ENCODE measurements around the gene ZNF202.

DNA sequence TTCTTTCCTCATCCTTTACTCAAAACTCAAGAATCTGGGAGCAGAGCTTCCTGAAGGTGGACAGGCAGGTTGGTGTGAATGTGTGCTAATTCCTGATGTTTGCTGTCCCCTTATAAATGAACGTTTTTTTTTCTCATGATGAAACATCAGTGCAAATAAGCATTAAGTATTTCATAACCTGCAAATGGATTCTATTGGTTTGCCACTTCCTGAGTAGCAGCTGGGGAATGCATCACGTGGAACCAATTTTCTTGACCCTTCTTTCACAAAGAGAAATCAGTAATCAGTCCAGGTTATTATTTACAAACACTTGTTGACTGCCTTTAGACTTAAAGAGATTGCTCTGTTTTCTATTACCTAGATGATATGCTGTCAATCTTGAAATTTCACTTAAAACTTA lies 46.9 kb downstream of the ZNF202 start:
- TF ChIP-seq, protein P1, sequence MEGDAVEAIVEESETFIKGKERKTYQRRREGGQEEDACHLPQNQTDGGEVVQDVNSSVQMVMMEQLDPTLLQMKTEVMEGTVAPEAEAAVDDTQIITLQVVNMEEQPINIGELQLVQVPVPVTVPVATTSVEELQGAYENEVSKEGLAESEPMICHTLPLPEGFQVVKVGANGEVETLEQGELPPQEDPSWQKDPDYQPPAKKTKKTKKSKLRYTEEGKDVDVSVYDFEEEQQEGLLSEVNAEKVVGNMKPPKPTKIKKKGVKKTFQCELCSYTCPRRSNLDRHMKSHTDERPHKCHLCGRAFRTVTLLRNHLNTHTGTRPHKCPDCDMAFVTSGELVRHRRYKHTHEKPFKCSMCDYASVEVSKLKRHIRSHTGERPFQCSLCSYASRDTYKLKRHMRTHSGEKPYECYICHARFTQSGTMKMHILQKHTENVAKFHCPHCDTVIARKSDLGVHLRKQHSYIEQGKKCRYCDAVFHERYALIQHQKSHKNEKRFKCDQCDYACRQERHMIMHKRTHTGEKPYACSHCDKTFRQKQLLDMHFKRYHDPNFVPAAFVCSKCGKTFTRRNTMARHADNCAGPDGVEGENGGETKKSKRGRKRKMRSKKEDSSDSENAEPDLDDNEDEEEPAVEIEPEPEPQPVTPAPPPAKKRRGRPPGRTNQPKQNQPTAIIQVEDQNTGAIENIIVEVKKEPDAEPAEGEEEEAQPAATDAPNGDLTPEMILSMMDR (IDR thresholded peaks at IDR 0.05), result no peak
- no peak for TF ChIP-seq POLR2AphosphoS5 (IDR thresholded peaks at IDR 0.05)
- TF ChIP-seq POLR2A (IDR thresholded peaks at IDR 0.05), result no peak
- no peak for TF ChIP-seq EP300 (IDR thresholded peaks at IDR 0.05)

Data from upper lobe of left lung (tissue), 4 donors.